Panc1 (cell line): ENCODE results near the gene WIF1. TPM values are rescaled to one million over a fixed set of nuclear protein-coding genes. Genes with fewer than 3 reads are reported as not detected.

Experiments
- ATAC-seq: fragments of 200-7000 bp; cut with Tn5 transposase; 2 replicates; pipeline ENCODE4 v1.9.1; 2020; ENCODE audit warnings: mild to moderate bottlenecking, moderate library complexity
- BruUV-seq: library from RNA; stranded (reverse); fragments of 400-500 nt; replicated peaks from 2 replicates; lab custom pipeline; 2021; lab: Mats Ljungman, UMichigan
- CTCF ChIA-PET: fragments of 300-600 bp; sonication (Branson Sonifier 250); formaldehyde crosslinking; loops from one replicate; lab custom pipeline; 2022; ENCODE audit warnings: antibody characterized with exemption; lab: Charles Lee
- POLR2A ChIA-PET: fragments of 300-600 bp; sonication (Branson Sonifier 250); formaldehyde crosslinking; loops from one replicate; lab custom pipeline; 2022; ENCODE audit warnings: antibody characterized with exemption; lab: Charles Lee
- DNase-seq: peaks from one replicate; pipeline ENCODE4 v3.0.0-alpha.2; 2010; ENCODE audit warnings: low read depth, low spot score
- H3K27ac ChIP-seq: 2 replicates; pipeline ENCODE4 v1.5.1; 2011; ENCODE audit warnings: mild to moderate bottlenecking, low read length, inconsistent platforms
- H3K27me3 ChIP-seq: fragments of 200-500 bp; sonication (Bioruptor generic); 2 replicates; pipeline ENCODE4 v1.6.0; 2014; ENCODE audit warnings: low read length, inconsistent platforms; ENCODE audit not compliant: control insufficient read depth, insufficient read depth
- H3K36me3 ChIP-seq: fragments of 200-500 bp; sonication (Bioruptor generic); 2 replicates; pipeline ENCODE4 v1.5.1; 2014; ENCODE audit warnings: inconsistent platforms, mild to moderate bottlenecking, low read length, moderate library complexity; ENCODE audit not compliant: control insufficient read depth, insufficient read depth
- H3K4me1 ChIP-seq: 2 replicates; pipeline ENCODE4 v1.5.1; 2011; ENCODE audit warnings: inconsistent platforms, mild to moderate bottlenecking, low read length, moderate library complexity; ENCODE audit not compliant: control insufficient read depth, insufficient read depth
- H3K4me3 ChIP-seq, 2 experiments: 2 replicates each; pipeline ENCODE4 v1.5.1; 2011 to 2012; ENCODE audit warnings: low read depth in 2 of 2, low read length in 2 of 2, mild to moderate bottlenecking in 2 of 2, inconsistent platforms in 1 of 2, moderate library complexity in 1 of 2
- H3K9me3 ChIP-seq: fragments of 200-500 bp; sonication (Bioruptor generic); 2 replicates; pipeline ENCODE4 v1.5.1; 2014; ENCODE audit warnings: low read depth, mild to moderate bottlenecking, inconsistent platforms, low read length, moderate library complexity; ENCODE audit not compliant: control insufficient read depth, insufficient read depth
- POLR2AphosphoS5 ChIP-seq: IDR thresholded peaks from 2 replicates; pipeline ENCODE4 v1.6.1; 2012; ENCODE audit warnings: mild to moderate bottlenecking, low read depth, low read length, moderate library complexity
- SIN3A ChIP-seq: IDR thresholded peaks from 2 replicates; pipeline ENCODE4 v1.6.1; 2012; ENCODE audit warnings: low read depth, mild to moderate bottlenecking, low read length, moderate library complexity, borderline replicate concordance; ENCODE audit not compliant: insufficient read depth
- TCF7L2 ChIP-seq: IDR thresholded peaks from 2 replicates; pipeline ENCODE4 v1.6.1; 2011; ENCODE audit warnings: mild to moderate bottlenecking, low read depth, low read length, inconsistent platforms
- in situ Hi-C: cut with HindIII; loops from 2 replicates; pipeline ENCODE4 v1.10.0; 2016; ENCODE audit warnings: low sequenced_read_pairs, low pct_unique_long_range_greater_than_20kb
- intact Hi-C: fragments of 100-400 bp; cut with micrococcal nuclease; formaldehyde crosslinking; loops from one replicate; pipeline ENCODE4 v1.10.0; 2022; ENCODE audit not compliant: unreplicated experiment
- total RNA-seq: library from RNA; stranded (reverse); gene quantifications from one replicate; pipeline ENCODE4 v1.2.1, GENCODE V29; 2021; ENCODE audit not compliant: unreplicated experiment
- TF ChIP-seq, protein P1 (sequence below), 2 experiments: IDR thresholded peaks; 2 replicates each; pipeline ENCODE4 v1.6.1; 2011 to 2012; ENCODE audit warnings: low read depth in 2 of 2, control low read depth in 1 of 2, low read length in 1 of 2, mild to moderate bottlenecking in 1 of 2, moderate library complexity in 1 of 2; ENCODE audit not compliant: insufficient read depth in 1 of 2
- TF ChIP-seq, protein P2 (sequence below): fragments of 450-650 bp; IDR thresholded peaks from 2 replicates; pipeline ENCODE4 v1.5.1; 2017; ENCODE audit warnings: mild to moderate bottlenecking

The WIF1 gene
- total RNA-seq, 1 experiment from 2014 or later: not detected

DNA sequence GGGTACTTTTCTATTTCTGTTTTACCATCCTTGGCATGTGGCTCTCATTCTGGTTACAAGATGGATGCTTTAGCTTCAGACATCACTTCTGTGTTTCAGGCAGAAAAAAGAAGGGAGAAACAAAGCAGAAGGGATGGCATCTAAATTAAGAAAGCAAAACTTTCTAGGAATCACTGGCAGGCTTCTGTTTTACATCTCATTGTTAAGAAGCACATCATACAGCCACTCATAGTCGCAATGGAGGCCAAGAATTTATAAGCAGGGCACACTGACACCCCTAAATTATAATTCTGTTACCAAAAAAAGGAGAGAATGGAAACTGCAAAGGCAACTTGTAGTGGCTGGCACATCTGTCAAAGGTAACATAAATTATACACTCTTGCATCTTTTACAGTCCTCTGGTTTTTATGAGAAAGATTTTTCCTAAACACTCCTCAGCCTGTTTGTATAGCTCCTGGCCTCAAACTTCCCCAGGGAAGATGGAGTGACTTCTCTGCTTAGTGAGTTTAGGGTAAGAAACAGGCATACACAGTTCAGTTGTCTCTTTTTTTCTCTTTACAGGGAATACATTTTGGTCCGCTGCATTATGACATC lies 26.3 kb upstream of the WIF1 start:
- ATAC-seq (no peak), DNase-seq (no peak)
- BruUV-seq: no TSS peak
- H3K27me3 ChIP-seq: peaks cover 32% of the 10 kb centered on the region
- in situ Hi-C loops: no loop called here
- H3K27ac ChIP-seq: no peak overlapping the region
- no peaks in the 10 kb centered on the region for H3K4me1 ChIP-seq
- ChIA-PET CTCF (interaction anchor here (0.6 kb wide), 1 partner anchor 74 kb away, joined by 4 read pairs; no protein-coding TSS in a partner anchor), POLR2A (no interaction called here)
- TF ChIP-seq TCF7L2: no peak
- no peak for TF ChIP-seq POLR2AphosphoS5
- no peaks in the 10 kb centered on the region for H3K36me3 ChIP-seq
- H3K4me3 ChIP-seq: no peak overlapping the region
- H3K9me3 ChIP-seq: no peaks in the 10 kb centered on the region
- intact Hi-C loops: no loop called here

DNA sequence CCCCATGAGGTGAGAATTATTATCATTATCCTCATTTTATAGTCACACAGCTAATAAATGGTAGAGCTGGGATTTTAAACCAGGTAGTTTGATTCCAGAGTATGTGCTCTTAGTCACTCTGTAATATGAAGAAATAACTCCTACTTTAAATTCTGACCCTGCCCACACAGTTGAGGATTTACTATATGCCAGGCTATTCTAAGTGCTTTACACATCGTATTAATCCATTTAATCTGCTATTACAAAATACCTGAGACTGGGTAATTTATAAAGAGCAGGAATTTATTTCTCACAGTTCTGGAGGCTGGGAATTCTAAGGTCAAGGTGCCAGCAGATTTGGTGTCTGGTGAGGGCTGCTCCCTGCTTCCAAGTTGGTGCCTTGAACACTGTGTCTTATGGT lies 19.6 kb upstream of the WIF1 start:
- no peak for DNase-seq
- no peaks in the 10 kb centered on the region for H3K36me3 ChIP-seq
- ChIA-PET CTCF (no interaction called here), POLR2A (no interaction called here)
- BruUV-seq: no TSS peak
- H3K9me3 ChIP-seq: no peaks in the 10 kb centered on the region
- H3K4me1 ChIP-seq: no peaks in the 10 kb centered on the region
- intact Hi-C loops (no loop called here), in situ Hi-C loops (no loop called here)
- no peak overlapping the region for H3K4me3 ChIP-seq
- TF ChIP-seq TCF7L2: no peak
- TF ChIP-seq SIN3A: no peak
- H3K27me3 ChIP-seq: peaks cover 30% of the 10 kb centered on the region
- ATAC-seq: no peak
- no peak overlapping the region for H3K27ac ChIP-seq

DNA sequence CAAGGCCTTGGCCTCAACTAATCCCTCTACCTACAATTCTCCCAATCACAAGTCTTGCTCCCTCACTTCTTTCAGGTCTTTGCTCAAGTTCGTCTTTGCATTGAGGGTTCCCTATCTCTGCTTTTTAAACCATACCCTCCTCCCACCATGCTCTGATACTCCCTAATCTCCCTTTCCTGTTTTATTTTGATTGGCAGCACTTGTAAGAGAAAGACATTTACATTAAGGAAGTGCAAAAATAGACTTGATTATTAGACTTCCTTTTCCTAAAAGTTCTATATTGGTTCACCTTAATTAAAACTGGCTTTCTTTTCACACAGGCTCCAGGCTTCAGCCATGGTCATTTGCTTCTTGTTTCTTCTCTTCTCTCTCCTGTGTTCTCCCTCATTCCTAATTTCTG lies 18.3 kb upstream of the WIF1 start:
- POLR2A ChIA-PET: no interaction called here
- ATAC-seq (no peak), DNase-seq (no peak)
- intact Hi-C loops: no loop called here
- Histone ChIP-seq H3K4me3 (no peak overlapping the region), H3K36me3 (no peaks in the 10 kb centered on the region), H3K27ac (no peak overlapping the region), H3K9me3 (no peaks in the 10 kb centered on the region), H3K27me3 (peaks cover 18% of the 10 kb centered on the region), H3K4me1 (no peaks in the 10 kb centered on the region)
- in situ Hi-C loops: no loop called here
- CTCF ChIA-PET: no interaction called here
- TF ChIP-seq TCF7L2: no peak
- no peak for TF ChIP-seq POLR2AphosphoS5
- TF ChIP-seq, protein P1, sequence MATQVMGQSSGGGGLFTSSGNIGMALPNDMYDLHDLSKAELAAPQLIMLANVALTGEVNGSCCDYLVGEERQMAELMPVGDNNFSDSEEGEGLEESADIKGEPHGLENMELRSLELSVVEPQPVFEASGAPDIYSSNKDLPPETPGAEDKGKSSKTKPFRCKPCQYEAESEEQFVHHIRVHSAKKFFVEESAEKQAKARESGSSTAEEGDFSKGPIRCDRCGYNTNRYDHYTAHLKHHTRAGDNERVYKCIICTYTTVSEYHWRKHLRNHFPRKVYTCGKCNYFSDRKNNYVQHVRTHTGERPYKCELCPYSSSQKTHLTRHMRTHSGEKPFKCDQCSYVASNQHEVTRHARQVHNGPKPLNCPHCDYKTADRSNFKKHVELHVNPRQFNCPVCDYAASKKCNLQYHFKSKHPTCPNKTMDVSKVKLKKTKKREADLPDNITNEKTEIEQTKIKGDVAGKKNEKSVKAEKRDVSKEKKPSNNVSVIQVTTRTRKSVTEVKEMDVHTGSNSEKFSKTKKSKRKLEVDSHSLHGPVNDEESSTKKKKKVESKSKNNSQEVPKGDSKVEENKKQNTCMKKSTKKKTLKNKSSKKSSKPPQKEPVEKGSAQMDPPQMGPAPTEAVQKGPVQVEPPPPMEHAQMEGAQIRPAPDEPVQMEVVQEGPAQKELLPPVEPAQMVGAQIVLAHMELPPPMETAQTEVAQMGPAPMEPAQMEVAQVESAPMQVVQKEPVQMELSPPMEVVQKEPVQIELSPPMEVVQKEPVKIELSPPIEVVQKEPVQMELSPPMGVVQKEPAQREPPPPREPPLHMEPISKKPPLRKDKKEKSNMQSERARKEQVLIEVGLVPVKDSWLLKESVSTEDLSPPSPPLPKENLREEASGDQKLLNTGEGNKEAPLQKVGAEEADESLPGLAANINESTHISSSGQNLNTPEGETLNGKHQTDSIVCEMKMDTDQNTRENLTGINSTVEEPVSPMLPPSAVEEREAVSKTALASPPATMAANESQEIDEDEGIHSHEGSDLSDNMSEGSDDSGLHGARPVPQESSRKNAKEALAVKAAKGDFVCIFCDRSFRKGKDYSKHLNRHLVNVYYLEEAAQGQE (IDR thresholded peaks at IDR 0.05; ENCODE audit: insufficient read depth in 1 of 2, low read depth in 2 of 2, low read length in 1 of 2): no peak
- TF ChIP-seq SIN3A: no peak
- TF ChIP-seq, protein P2, sequence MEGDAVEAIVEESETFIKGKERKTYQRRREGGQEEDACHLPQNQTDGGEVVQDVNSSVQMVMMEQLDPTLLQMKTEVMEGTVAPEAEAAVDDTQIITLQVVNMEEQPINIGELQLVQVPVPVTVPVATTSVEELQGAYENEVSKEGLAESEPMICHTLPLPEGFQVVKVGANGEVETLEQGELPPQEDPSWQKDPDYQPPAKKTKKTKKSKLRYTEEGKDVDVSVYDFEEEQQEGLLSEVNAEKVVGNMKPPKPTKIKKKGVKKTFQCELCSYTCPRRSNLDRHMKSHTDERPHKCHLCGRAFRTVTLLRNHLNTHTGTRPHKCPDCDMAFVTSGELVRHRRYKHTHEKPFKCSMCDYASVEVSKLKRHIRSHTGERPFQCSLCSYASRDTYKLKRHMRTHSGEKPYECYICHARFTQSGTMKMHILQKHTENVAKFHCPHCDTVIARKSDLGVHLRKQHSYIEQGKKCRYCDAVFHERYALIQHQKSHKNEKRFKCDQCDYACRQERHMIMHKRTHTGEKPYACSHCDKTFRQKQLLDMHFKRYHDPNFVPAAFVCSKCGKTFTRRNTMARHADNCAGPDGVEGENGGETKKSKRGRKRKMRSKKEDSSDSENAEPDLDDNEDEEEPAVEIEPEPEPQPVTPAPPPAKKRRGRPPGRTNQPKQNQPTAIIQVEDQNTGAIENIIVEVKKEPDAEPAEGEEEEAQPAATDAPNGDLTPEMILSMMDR: no peak
- no TSS peak for BruUV-seq
